Measurements from ENCODE around the gene TAF11. TPM values are rescaled to one million over a fixed set of nuclear protein-coding genes. Genes with fewer than 3 reads are reported as not detected.

The TAF11 gene
- polyA plus RNA-seq, 3 donors = 22.9 to 29.9 (median 26.0) TPM

- no peak for DNase-seq
- peaks cover 96% of the 10 kb centered on the region for H4K20me1 ChIP-seq (ENCODE audit: insufficient read depth, low read length)
- H3K27ac Mint-ChIP-seq = peak overlapping the region in 2 of 7 donors; percentile 72 to 81
- H3K4me3 Mint-ChIP-seq = no peak overlapping the region
- peaks cover 0 to 8% of the 10 kb centered on the region in 2 donors for H3K4me1 ChIP-seq (ENCODE audit: control insufficient read depth in 1 of 2, insufficient read depth in 2 of 2, low read length in 2 of 2)
- H3K4me2 ChIP-seq (replicated peaks; ENCODE audit: extremely low read depth, low read length, poor library complexity, severe bottlenecking) = no peak overlapping the region
- peaks cover 32% of the 10 kb centered on the region for H3K4me1 Mint-ChIP-seq
- TF ChIP-seq CTCF (IDR thresholded peaks at IDR 0.05) = no peak
- peaks cover 7 to 24% of the 10 kb centered on the region in 2 donors for H3K36me3 Mint-ChIP-seq
- H3K9me3 Mint-ChIP-seq = peaks cover 0 to 3% (median 0%) of the 10 kb centered on the region in 7 donors
- H3K36me3 ChIP-seq (replicated peaks in 1 of 2; ENCODE audit: control insufficient read depth in 1 of 2, insufficient read depth in 2 of 2, low read length in 2 of 2) = peaks cover 0 to 13% of the 10 kb centered on the region in 2 donors
- peak overlapping the region in 1 of 2 donors; percentile 20 for H3K27ac ChIP-seq (ENCODE audit: low read depth in 1 of 2, low read length in 2 of 2)
- intact Hi-C loops (cut with micrococcal nuclease) = no loop called here
- no peaks in the 10 kb centered on the region for H3K9me3 ChIP-seq (replicated peaks in 1 of 2; ENCODE audit: control insufficient read depth in 1 of 2, insufficient read depth in 1 of 2, low read length in 2 of 2)
- H3K4me3 ChIP-seq (replicated peaks in 1 of 3; ENCODE audit: low read depth in 2 of 3, low read length in 3 of 3) = no peak overlapping the region
- no CpG with 5 or more reads among the region's 2 CpGs for WGBS (ENCODE audit: insufficient coverage)
- H3K27me3 ChIP-seq (ENCODE audit: control insufficient read depth in 2 of 2, insufficient read depth in 2 of 2, low read length in 2 of 2) = no peaks in the 10 kb centered on the region
- no peaks in the 10 kb centered on the region for H3K27me3 Mint-ChIP-seq (ENCODE audit: low read depth in 3 of 3)
- H3K9ac ChIP-seq (ENCODE audit: insufficient read depth, low read length, poor library complexity, severe bottlenecking) = no peak overlapping the region
- H3K79me2 ChIP-seq (ENCODE audit: insufficient read depth, low read length) = peaks cover 97% of the 10 kb centered on the region
- H2AFZ ChIP-seq (ENCODE audit: insufficient read depth, low read depth, low read length, poor library complexity, severe bottlenecking) = no peak overlapping the region
These were observed 19.0 kb upstream of the TAF11 start for GRCh38 chr6:34906826-34907225.

GRCh38 chr6:34904990-34905613 lies 17.3 kb upstream of the TAF11 start:
- TF ChIP-seq CTCF (IDR thresholded peaks at IDR 0.05) = no peak
- Histone ChIP-seq H3K36me3 (replicated peaks in 1 of 2; ENCODE audit: control insufficient read depth in 1 of 2, insufficient read depth in 2 of 2, low read length in 2 of 2) (peaks cover 0 to 17% of the 10 kb centered on the region in 2 donors), H3K9ac (ENCODE audit: insufficient read depth, low read length, poor library complexity, severe bottlenecking) (no peak overlapping the region), H3K4me3 (replicated peaks in 1 of 3; ENCODE audit: low read depth in 2 of 3, low read length in 3 of 3) (no peak overlapping the region), H3K9me3 (replicated peaks in 1 of 2; ENCODE audit: control insufficient read depth in 1 of 2, insufficient read depth in 1 of 2, low read length in 2 of 2) (no peaks in the 10 kb centered on the region), H3K4me2 (replicated peaks; ENCODE audit: extremely low read depth, low read length, poor library complexity, severe bottlenecking) (no peak overlapping the region), H3K27ac (ENCODE audit: low read depth in 1 of 2, low read length in 2 of 2) (peak overlapping the region in 1 of 2 donors; percentile 24), H3K79me2 (ENCODE audit: insufficient read depth, low read length) (peaks cover 100% of the 10 kb centered on the region), H3K4me1 (ENCODE audit: control insufficient read depth in 1 of 2, insufficient read depth in 2 of 2, low read length in 2 of 2) (peaks cover 2 to 19% of the 10 kb centered on the region in 2 donors), H4K20me1 (ENCODE audit: insufficient read depth, low read length) (peaks cover 98% of the 10 kb centered on the region), H3K27me3 (ENCODE audit: control insufficient read depth in 2 of 2, insufficient read depth in 2 of 2, low read length in 2 of 2) (no peaks in the 10 kb centered on the region), H2AFZ (ENCODE audit: insufficient read depth, low read depth, low read length, poor library complexity, severe bottlenecking) (no peak overlapping the region)
- peaks cover 33% of the 10 kb centered on the region for H3K4me1 Mint-ChIP-seq
- 72% methylated on average over 4 of the region's 5 CpGs for WGBS (ENCODE audit: insufficient coverage)
- H3K9me3 Mint-ChIP-seq = peaks cover 0 to 2% (median 0%) of the 10 kb centered on the region in 7 donors
- intact Hi-C loops (cut with micrococcal nuclease) = no loop called here
- peaks cover 7 to 28% of the 10 kb centered on the region in 2 donors for H3K36me3 Mint-ChIP-seq
- H3K27ac Mint-ChIP-seq = peak overlapping the region in 5 of 7 donors; percentile 8 to 76 (median 23)
- H3K27me3 Mint-ChIP-seq (ENCODE audit: low read depth in 3 of 3) = no peaks in the 10 kb centered on the region
- peak in 1 of 3 donors; percentile 8 for DNase-seq
- H3K4me3 Mint-ChIP-seq = no peak overlapping the region
